Measurements from ENCODE around the gene MYO1B. TPM values are rescaled to one million over a fixed set of nuclear protein-coding genes. Genes with fewer than 3 reads are reported as not detected.

The MYO1B gene
- total RNA-seq, 1 experiment from 2014 or later, result 93.0 TPM

GRCh38 chr2:191436368-191437055 is 191.3 kb downstream of the MYO1B start:
- H3K9me3 ChIP-seq (ENCODE audit: low read length), result no peaks in the 10 kb centered on the region
- H3K36me3 ChIP-seq (ENCODE audit: low read depth, low read length), result no peaks in the 10 kb centered on the region
- H3K9ac ChIP-seq (ENCODE audit: low read length), result no peak overlapping the region
- BruUV-seq (replicated peaks), result no TSS peak
- DNase-seq (no peak), ATAC-seq (no peak)
- no peaks in the 10 kb centered on the region for H3F3A ChIP-seq (ENCODE audit: low read length, unreplicated experiment)
- intact Hi-C loops (cut with micrococcal nuclease), result no loop called here
- H3K27ac ChIP-seq (ENCODE audit: low read length), result no peak overlapping the region
- no peak overlapping the region for H3K4me3 ChIP-seq (ENCODE audit: low read length)
- no peaks in the 10 kb centered on the region for H3K4me1 ChIP-seq (ENCODE audit: insufficient read depth, low read length)
- CTCF ChIA-PET, result no interaction called here
- no peaks in the 10 kb centered on the region for H4K20me1 ChIP-seq (ENCODE audit: low read length)
- no peaks in the 10 kb centered on the region for H3K27me3 ChIP-seq (ENCODE audit: low read length)
- no peaks in the 10 kb centered on the region for H3K9me2 ChIP-seq (replicated peaks; ENCODE audit: low read length)
- POLR2A ChIA-PET (ENCODE audit: unreplicated experiment), result no interaction called here
- H2AFZ ChIP-seq (ENCODE audit: low read length), result no peak overlapping the region
- TF ChIP-seq, protein P1, sequence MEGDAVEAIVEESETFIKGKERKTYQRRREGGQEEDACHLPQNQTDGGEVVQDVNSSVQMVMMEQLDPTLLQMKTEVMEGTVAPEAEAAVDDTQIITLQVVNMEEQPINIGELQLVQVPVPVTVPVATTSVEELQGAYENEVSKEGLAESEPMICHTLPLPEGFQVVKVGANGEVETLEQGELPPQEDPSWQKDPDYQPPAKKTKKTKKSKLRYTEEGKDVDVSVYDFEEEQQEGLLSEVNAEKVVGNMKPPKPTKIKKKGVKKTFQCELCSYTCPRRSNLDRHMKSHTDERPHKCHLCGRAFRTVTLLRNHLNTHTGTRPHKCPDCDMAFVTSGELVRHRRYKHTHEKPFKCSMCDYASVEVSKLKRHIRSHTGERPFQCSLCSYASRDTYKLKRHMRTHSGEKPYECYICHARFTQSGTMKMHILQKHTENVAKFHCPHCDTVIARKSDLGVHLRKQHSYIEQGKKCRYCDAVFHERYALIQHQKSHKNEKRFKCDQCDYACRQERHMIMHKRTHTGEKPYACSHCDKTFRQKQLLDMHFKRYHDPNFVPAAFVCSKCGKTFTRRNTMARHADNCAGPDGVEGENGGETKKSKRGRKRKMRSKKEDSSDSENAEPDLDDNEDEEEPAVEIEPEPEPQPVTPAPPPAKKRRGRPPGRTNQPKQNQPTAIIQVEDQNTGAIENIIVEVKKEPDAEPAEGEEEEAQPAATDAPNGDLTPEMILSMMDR (conservative IDR thresholded peaks at IDR 0.05; ENCODE audit: low read depth, low read length), result no peak
- TF ChIP-seq EZH2phosphoT487 (IDR thresholded peaks at IDR 0.05; ENCODE audit: borderline replicate concordance, low read length) (no peak), EZH2 (IDR thresholded peaks at IDR 0.05; ENCODE audit: low read length, unreplicated experiment) (no peak)
- no peaks in the 10 kb centered on the region for H3K79me2 ChIP-seq (ENCODE audit: low read length)
- no peak overlapping the region for H3K4me2 ChIP-seq (ENCODE audit: low read length)

- intact Hi-C loops (cut with micrococcal nuclease), result no loop called here
These were observed 194.3 kb downstream of the MYO1B start for GRCh38 chr2:191439481-191439880.

More at GRCh38 chr2:191439481-191439880, 194.3 kb downstream of the MYO1B start:
- Histone ChIP-seq H3K4me1 (ENCODE audit: insufficient read depth, low read length) (no peaks in the 10 kb centered on the region), H3K9ac (ENCODE audit: low read length) (no peak overlapping the region), H3F3A (ENCODE audit: low read length, unreplicated experiment) (no peaks in the 10 kb centered on the region), H3K9me3 (ENCODE audit: low read length) (no peaks in the 10 kb centered on the region), H3K4me3 (ENCODE audit: low read length) (no peak overlapping the region), H3K9me2 (replicated peaks; ENCODE audit: low read length) (no peaks in the 10 kb centered on the region), H3K27ac (ENCODE audit: low read length) (no peak overlapping the region), H3K79me2 (ENCODE audit: low read length) (no peaks in the 10 kb centered on the region), H3K4me2 (ENCODE audit: low read length) (no peak overlapping the region), H2AFZ (ENCODE audit: low read length) (no peak overlapping the region), H3K27me3 (ENCODE audit: low read length) (no peaks in the 10 kb centered on the region), H3K36me3 (ENCODE audit: low read depth, low read length) (no peaks in the 10 kb centered on the region), H4K20me1 (ENCODE audit: low read length) (no peaks in the 10 kb centered on the region)
- no peak for TF ChIP-seq EZH2 (IDR thresholded peaks at IDR 0.05; ENCODE audit: low read length, unreplicated experiment)
- TF ChIP-seq, protein P1 (conservative IDR thresholded peaks at IDR 0.05; ENCODE audit: low read depth, low read length), result no peak
- no peak for TF ChIP-seq EZH2phosphoT487 (IDR thresholded peaks at IDR 0.05; ENCODE audit: borderline replicate concordance, low read length)
- CTCF ChIA-PET, result no interaction called here
- POLR2A ChIA-PET (ENCODE audit: unreplicated experiment), result no interaction called here
- BruUV-seq (replicated peaks), result no TSS peak
- ATAC-seq (no peak), DNase-seq (no peak)

Data from PC-3 (cell line).